NCI-H1436 (cell line): ENCODE measurements around the gene EDA.
A peak's percentile ranks its signal among the peaks of the same experiment; 100 is the strongest.

Source experiments
- DNase-seq: peaks from one replicate; lab custom pipeline; 2025; lab: John Stamatoyannopoulos, UW

EDA gene

GRCh38 chrX:70026851-70027200, 410.9 kb downstream of the EDA start:
- DNase-seq: no peak

- DNase-seq: no peak
Observed at GRCh38 chrX:70029863-70030262, 413.9 kb downstream of the EDA start.

GRCh38 chrX:70030301-70030767, 414.4 kb downstream of the EDA start:
- peak; percentile 65 for DNase-seq

- no peak for DNase-seq
Observed at GRCh38 chrX:70032792-70033191, 416.9 kb downstream of the EDA start.

- DNase-seq: peak; percentile 21
Observed at GRCh38 chrX:70033348-70034051, 417.6 kb downstream of the EDA start.

- no peak for DNase-seq
Observed at GRCh38 chrX:70034646-70035045, 418.7 kb downstream of the EDA start.

- DNase-seq: no peak
Observed at GRCh38 chrX:70038515-70038914, 422.6 kb downstream of the EDA start.

GRCh38 chrX:70038951-70039350, 423.0 kb downstream of the EDA start:
- DNase-seq: no peak

- DNase-seq: no peak
Observed at GRCh38 chrX:70039758-70040157, 423.8 kb downstream of the EDA start.

GRCh38 chrX:70041993-70042392, 426.1 kb downstream of the EDA start:
- no peak for DNase-seq

- DNase-seq: no peak
Observed at GRCh38 chrX:70042399-70043371, 426.8 kb downstream of the EDA start.

- DNase-seq: no peak
Observed at GRCh38 chrX:70043685-70044084, 427.8 kb downstream of the EDA start.

- DNase-seq: no peak
Observed at GRCh38 chrX:70044541-70045245, 428.8 kb downstream of the EDA start.

- no peak for DNase-seq
Observed at GRCh38 chrX:70046978-70047377, 431.1 kb downstream of the EDA start.

- DNase-seq: no peak
Observed at GRCh38 chrX:70049406-70049805, 433.5 kb downstream of the EDA start.

GRCh38 chrX:70049925-70050324, 434.0 kb downstream of the EDA start, which contains the start of gene AWAT2:
Gene AWAT2 (minus strand): TSS chrX:70049938. CDS start chrX:70049932, 6 bp downstream.
- no peak for DNase-seq

GRCh38 chrX:70052895-70053615, 437.1 kb downstream of the EDA start:
- no peak for DNase-seq

GRCh38 chrX:70054391-70054790, 438.5 kb downstream of the EDA start:
- DNase-seq: no peak

- no peak for DNase-seq
Observed at GRCh38 chrX:70062076-70062475, 446.2 kb downstream of the EDA start, which contains the start of gene OTUD6A. Gene OTUD6A (plus strand): TSS chrX:70062457. CDS start chrX:70062525, 68 bp downstream.

GRCh38 chrX:70062961-70063550, 447.1 kb downstream of the EDA start:
- no peak for DNase-seq

- DNase-seq: no peak
Observed at GRCh38 chrX:70066646-70067045, 450.7 kb downstream of the EDA start.
